Activated CD4-positive, alpha-beta memory T cell treated with anti-CD3 and anti-CD28 coated beads for 36 hours (primary cell): ENCODE measurements around the gene ABCC8. TPM values are rescaled to one million over a fixed set of nuclear protein-coding genes. Genes with fewer than 3 reads are reported as not detected.
A peak's percentile ranks its signal among the peaks of the same experiment; 100 is the strongest.

Experiments
- CTCF ChIA-PET: fragments of 350-600 bp; sonication (Branson Sonifier 250); formaldehyde crosslinking; loops from one replicate; lab custom pipeline; 2021; ENCODE audit warnings: antibody characterized with exemption, inconsistent platforms; lab: Charles Lee
- POLR2A ChIA-PET: fragments of 350-600 bp; sonication (Branson Sonifier 250); formaldehyde crosslinking; loops from one replicate; lab custom pipeline; 2021; ENCODE audit warnings: antibody characterized with exemption; lab: Charles Lee
- DNase-seq: peaks from one replicate; pipeline ENCODE4 v3.0.0-alpha.2; 2020
- H3K27ac Mint-ChIP-seq: one replicate; pipeline ENCODE4 v1.8.0; 2021; ENCODE audit warnings: mixed read lengths
- H3K27me3 Mint-ChIP-seq: one replicate; pipeline ENCODE4 v1.8.0; 2021; ENCODE audit warnings: mixed read lengths
- H3K36me3 Mint-ChIP-seq: one replicate; pipeline ENCODE4 v1.8.0; 2021; ENCODE audit warnings: mixed read lengths
- H3K4me1 Mint-ChIP-seq: one replicate; pipeline ENCODE4 v1.8.0; 2021; ENCODE audit warnings: low read depth, mixed read lengths
- H3K4me3 Mint-ChIP-seq: one replicate; pipeline ENCODE4 v1.8.0; 2021; ENCODE audit warnings: mild to moderate bottlenecking, mixed read lengths
- H3K9me3 Mint-ChIP-seq: one replicate; pipeline ENCODE4 v1.8.0; 2021; ENCODE audit warnings: mixed read lengths
- intact Hi-C: fragments of 100-400 bp; cut with micrococcal nuclease; formaldehyde crosslinking; loops from one replicate; pipeline ENCODE4 v1.15.1; 2023
- total RNA-seq, 2 experiments: library from RNA; stranded (reverse); gene quantifications; one replicate each; pipeline ENCODE4 v1.2.3, GENCODE V29; 2021

The ABCC8 gene
- total RNA-seq, 2 experiments from 2014 or later: not detected

DNA sequence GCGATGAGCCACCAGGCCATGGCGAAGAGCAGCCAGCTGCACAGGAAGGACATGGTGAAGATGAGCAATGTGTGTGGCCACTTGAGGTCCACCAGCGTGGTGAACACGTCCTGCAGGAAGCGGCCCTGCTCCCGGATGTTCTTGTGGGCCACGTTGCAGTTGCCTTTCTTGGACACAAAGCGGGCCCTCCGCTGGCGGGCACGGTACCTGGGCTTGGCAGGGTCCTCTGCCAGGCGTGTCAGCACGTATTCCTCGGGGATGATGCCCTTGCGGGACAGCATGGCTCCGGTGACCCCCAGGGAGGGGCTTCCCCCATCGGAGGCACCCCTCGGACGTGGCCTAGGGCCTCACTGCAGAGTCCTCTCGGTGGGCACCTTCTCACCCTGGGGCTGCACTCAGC is 88.8 kb downstream of the ABCC8 start:
- Mint-ChIP-seq H3K4me1 (no peaks in the 10 kb centered on the region), H3K9me3 (no peaks in the 10 kb centered on the region), H3K27ac (no peak overlapping the region), H3K36me3 (no peaks in the 10 kb centered on the region), H3K4me3 (no peak overlapping the region), H3K27me3 (peaks cover 4% of the 10 kb centered on the region)
- ChIA-PET CTCF (interaction anchor here (0.5 to 1.4 kb wide), 4 partner anchors 12 to 741 kb away, joined by 3 to 5 read pairs (median 4); no protein-coding TSS in a partner anchor), POLR2A (no interaction called here)
- intact Hi-C loops: loop anchor here (5.0 kb wide), 1 partner anchor 311 kb away; the partner anchor contains the start of gene RPS13
- DNase-seq: no peak

DNA sequence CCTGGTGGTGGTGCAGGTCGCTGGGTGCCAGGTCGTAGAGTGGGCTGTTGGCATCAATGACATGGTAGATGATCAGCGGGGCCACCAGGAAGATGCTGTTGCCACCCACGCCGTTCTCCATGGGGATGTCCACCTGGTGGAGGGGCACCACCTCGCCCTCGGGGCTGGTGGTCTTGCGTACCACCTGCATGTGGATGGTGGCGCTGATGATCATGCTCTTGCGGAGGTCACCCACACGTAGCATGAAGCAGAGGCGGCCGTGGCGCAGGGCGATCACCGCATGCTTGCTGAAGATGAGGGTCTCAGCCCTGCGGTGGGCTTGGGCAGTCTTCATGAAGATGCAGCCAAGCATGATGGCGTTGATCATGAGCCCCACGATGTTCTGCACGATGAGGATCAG is 89.4 kb downstream of the ABCC8 start:
- no peak overlapping the region for H3K4me3 Mint-ChIP-seq
- CTCF ChIA-PET: interaction anchor here (0.5 to 5.8 kb wide), 13 partner anchors 11 to 742 kb away, joined by 3 to 75 read pairs (median 3); no protein-coding TSS in a partner anchor
- intact Hi-C loops: loop anchor here (5.0 kb wide), 1 partner anchor 310 kb away; the partner anchor contains the start of gene RPS13

DNA sequence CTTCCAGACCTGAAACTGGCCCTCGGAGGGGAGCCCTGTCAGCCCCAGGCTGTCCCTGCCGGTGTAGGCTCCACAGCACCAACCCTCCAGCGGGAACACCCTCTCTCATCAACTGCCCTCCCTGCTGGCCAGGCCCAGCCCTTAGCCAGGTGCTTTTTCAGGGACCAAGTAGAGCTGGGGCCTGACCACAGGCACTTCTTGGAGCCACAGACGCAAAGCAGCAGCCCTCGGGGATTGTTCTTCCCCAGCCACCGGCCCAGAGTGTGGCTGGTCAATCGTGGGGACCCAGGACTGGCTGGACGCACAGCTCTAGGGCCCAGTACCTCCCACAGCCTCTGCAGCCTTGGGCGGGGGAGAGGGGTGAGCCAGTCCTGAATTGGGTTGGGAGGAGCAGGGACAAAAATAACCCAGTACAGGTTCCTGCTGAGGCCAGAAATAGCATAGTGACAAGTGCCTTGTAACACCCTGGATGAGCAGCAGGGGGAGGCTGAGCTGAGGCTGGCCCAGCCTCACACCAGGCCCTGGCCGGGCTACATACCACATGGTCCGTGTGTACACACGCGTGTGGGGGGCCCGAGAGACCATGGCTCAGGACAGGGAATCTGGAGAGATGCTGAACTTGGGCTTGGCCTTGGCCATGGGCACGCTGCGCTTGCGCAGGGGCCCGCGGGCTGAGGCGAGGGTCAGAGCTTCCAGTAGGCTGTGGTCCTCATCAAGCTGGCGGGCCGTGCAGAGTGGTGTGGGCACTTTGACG is 90.1 kb downstream of the ABCC8 start:
- peak; percentile 56 for DNase-seq
- POLR2A ChIA-PET: no interaction called here
- CTCF ChIA-PET: interaction anchor here (0.7 to 5.8 kb wide), 12 partner anchors 10 to 212 kb away, joined by 3 to 75 read pairs (median 4); no protein-coding TSS in a partner anchor
- Mint-ChIP-seq H3K4me1 (no peaks in the 10 kb centered on the region), H3K4me3 (no peak overlapping the region), H3K9me3 (no peaks in the 10 kb centered on the region), H3K36me3 (no peaks in the 10 kb centered on the region), H3K27me3 (peaks cover 4% of the 10 kb centered on the region), H3K27ac (no peak overlapping the region)
- intact Hi-C loops: loop anchor here (5.0 kb wide), 1 partner anchor 309 kb away; the partner anchor contains the start of gene RPS13

More for the DNA sequence above, 89.4 kb downstream of the ABCC8 start:
- POLR2A ChIA-PET: no interaction called here
- DNase-seq: no peak
- no peak overlapping the region for H3K27ac Mint-ChIP-seq
- no peaks in the 10 kb centered on the region for H3K9me3 Mint-ChIP-seq
- no peaks in the 10 kb centered on the region for H3K4me1 Mint-ChIP-seq
- peaks cover 4% of the 10 kb centered on the region for H3K27me3 Mint-ChIP-seq
- H3K36me3 Mint-ChIP-seq: no peaks in the 10 kb centered on the region

DNA sequence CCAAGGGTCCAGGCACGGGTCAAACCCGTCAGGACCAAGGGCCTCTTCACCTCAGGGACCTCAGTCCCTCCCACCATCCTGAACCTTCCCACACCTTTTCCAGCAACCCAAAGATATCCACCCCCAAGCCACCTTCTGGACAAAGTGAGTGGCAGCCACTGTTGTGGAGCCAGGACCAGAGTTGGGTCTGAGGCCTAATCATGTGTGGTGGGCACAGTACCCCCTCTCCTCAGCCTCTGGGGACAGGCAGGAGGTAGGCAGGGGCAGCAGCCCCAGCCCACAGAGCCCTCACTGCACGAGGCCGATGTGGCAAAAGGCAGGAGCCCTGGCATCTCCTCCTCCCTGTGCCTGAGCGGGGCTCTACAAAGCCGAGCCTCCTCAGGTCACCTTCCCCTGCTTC is 90.7 kb downstream of the ABCC8 start:
- Mint-ChIP-seq H3K27me3 (peaks cover 4% of the 10 kb centered on the region), H3K27ac (no peak overlapping the region), H3K4me3 (no peak overlapping the region), H3K36me3 (no peaks in the 10 kb centered on the region), H3K9me3 (no peaks in the 10 kb centered on the region), H3K4me1 (no peaks in the 10 kb centered on the region)
- DNase-seq: no peak
- CTCF ChIA-PET: interaction anchor here (1.0 to 5.8 kb wide), 11 partner anchors 9 to 213 kb away, joined by 3 to 75 read pairs (median 4); no protein-coding TSS in a partner anchor
- POLR2A ChIA-PET: no interaction called here
- intact Hi-C loops: loop anchor here (5.0 kb wide), 1 partner anchor 309 kb away; the partner anchor contains the start of gene RPS13

DNA sequence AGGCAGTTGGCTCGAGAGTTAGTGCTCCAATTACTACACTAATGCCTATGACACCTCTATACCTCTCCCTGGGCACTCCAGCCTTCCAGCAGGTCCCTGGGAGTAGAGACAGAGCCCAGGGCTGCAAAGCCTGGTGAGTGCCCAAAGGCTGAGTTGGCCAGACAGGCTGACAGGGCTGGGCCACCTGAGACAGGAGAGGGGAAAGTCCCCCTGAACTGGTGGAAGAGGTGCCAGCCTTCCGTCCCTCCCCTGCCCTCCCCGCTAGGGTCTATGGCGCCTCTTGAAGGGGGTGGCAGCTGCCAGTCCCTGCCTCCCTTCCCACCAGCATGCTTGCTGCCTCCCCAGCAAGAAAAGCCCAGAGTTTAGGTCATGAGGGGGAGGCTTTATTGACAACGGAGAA is 91.2 kb downstream of the ABCC8 start:
- Mint-ChIP-seq H3K4me3 (no peak overlapping the region), H3K4me1 (no peaks in the 10 kb centered on the region)
- intact Hi-C loops: loop anchor here (5.0 kb wide), 1 partner anchor 308 kb away; the partner anchor contains the start of gene RPS13

DNA sequence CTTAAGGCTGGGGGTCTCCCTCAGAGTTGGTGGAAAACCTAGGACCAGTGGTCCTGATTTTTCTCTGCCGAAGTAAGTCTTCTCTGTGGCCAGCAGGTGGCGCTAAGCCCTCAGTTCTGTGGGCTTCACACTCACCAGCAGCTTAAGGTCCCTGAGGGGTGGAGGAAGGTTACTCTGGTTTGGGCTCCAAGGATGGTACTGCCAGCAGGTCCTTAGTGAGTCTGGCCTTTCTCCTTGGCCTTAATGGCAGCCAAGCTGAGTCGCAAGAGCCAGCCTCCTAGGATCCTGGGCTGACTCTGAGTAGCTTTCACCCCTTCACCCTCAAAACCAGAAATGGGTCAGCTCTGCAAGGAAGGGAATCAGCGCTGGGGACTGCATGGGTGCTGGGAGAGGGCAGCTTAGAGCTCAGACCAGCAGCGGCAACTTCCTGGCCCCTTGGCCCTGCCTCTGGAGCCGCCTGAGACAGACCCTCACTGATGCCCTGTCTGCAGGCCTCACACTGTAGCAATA is 92.6 kb downstream of the ABCC8 start:
- Mint-ChIP-seq H3K9me3 (no peaks in the 10 kb centered on the region), H3K4me3 (no peak overlapping the region), H3K27ac (no peak overlapping the region), H3K4me1 (no peaks in the 10 kb centered on the region), H3K36me3 (no peaks in the 10 kb centered on the region), H3K27me3 (peaks cover 4% of the 10 kb centered on the region)
- DNase-seq: peak; percentile 81
- POLR2A ChIA-PET: interaction anchor here (1.0 kb wide), 1 partner anchor 154 kb away, joined by 3 read pairs; no protein-coding TSS in a partner anchor
- CTCF ChIA-PET: interaction anchor here (0.6 to 5.9 kb wide), 49 partner anchors 9 to 598 kb away, joined by 3 to 103 read pairs (median 4); partner anchors contain the start of gene NUCB2
- intact Hi-C loops: loop anchor here (1.0 kb wide), 3 partner anchors 120 to 154 kb away; no protein-coding TSS in a partner anchor

More for the DNA sequence above, 91.2 kb downstream of the ABCC8 start:
- ChIA-PET CTCF (interaction anchor here (1.1 to 5.9 kb wide), 7 partner anchors 32 to 155 kb away, joined by 4 to 103 read pairs (median 16); no protein-coding TSS in a partner anchor), POLR2A (no interaction called here)
- peaks cover 4% of the 10 kb centered on the region for H3K27me3 Mint-ChIP-seq
- no peak overlapping the region for H3K27ac Mint-ChIP-seq
- no peaks in the 10 kb centered on the region for H3K9me3 Mint-ChIP-seq
- H3K36me3 Mint-ChIP-seq: no peaks in the 10 kb centered on the region
- no peak for DNase-seq

DNA sequence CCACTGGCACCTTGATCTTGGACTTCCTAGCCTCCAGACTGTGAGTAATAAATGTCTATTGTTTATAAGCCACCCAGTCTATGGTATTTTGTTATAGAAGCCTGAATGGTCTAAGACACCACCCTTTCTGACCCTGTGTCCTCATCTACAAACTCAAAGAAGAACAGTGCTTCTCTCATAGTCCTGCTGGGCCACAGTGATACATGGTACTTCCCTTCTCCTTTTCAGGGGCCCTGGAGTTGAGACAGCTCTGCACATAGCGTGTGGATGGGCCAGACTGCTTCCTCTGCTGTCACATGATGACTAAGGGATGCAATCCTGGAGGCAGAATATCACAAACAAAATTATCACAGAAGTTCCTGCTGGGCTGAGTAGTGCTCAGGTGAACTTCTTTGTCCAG is 93.2 kb downstream of the ABCC8 start:
- CTCF ChIA-PET: interaction anchor here (0.8 to 5.9 kb wide), 33 partner anchors 9 to 215 kb away, joined by 3 to 103 read pairs (median 5); partner anchors contain the start of gene NUCB2
- Mint-ChIP-seq H3K27ac (no peak overlapping the region), H3K36me3 (no peaks in the 10 kb centered on the region), H3K4me3 (no peak overlapping the region), H3K4me1 (no peaks in the 10 kb centered on the region), H3K27me3 (peaks cover 4% of the 10 kb centered on the region), H3K9me3 (no peaks in the 10 kb centered on the region)
- intact Hi-C loops: no loop called here
- POLR2A ChIA-PET: interaction anchor here (1.0 kb wide), 1 partner anchor 154 kb away, joined by 3 read pairs; no protein-coding TSS in a partner anchor
- no peak for DNase-seq

DNA sequence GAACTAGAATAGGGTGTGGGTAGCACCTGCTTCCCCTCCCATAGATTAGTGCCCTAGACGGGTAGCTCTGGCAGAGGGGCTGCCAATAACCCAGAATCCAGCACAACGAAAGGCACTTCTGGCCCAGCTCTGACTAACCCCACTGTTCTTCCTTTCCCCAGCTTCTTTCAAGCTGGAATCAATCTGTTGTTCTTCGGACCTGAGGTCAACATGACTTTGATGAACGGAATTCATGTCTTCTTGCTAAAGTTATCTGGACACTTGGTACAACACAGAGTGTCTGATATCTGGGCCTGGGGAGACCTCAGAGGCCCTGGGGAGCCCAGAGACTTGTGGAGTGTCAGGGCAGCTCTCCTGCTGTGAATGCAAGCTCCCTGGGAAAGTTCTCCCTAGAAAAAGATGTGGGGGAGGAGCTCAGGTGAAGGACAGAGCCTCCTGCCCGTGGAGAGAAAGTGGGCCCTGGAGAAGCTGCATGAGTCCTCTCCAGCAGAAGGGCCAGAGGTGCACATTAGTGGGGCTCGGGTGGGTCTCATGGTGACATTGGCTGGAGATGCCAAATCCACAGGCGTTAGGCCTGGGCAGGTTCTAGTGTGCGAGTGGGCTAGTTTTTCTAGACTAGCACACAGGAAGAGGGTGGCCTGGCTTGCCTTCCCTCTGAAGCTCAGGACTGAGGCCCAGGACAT is 94.5 kb downstream of the ABCC8 start:
- ChIA-PET CTCF (interaction anchor here (2.9 to 5.9 kb wide), 6 partner anchors 11 to 152 kb away, joined by 13 to 103 read pairs (median 26); no protein-coding TSS in a partner anchor), POLR2A (no interaction called here)
- no peaks in the 10 kb centered on the region for H3K9me3 Mint-ChIP-seq
- H3K27me3 Mint-ChIP-seq: peaks cover under 1% of the 10 kb centered on the region
- no peak overlapping the region for H3K27ac Mint-ChIP-seq
- H3K4me3 Mint-ChIP-seq: no peak overlapping the region
- no peaks in the 10 kb centered on the region for H3K36me3 Mint-ChIP-seq
- DNase-seq: no peak
- intact Hi-C loops: no loop called here
- no peaks in the 10 kb centered on the region for H3K4me1 Mint-ChIP-seq

DNA sequence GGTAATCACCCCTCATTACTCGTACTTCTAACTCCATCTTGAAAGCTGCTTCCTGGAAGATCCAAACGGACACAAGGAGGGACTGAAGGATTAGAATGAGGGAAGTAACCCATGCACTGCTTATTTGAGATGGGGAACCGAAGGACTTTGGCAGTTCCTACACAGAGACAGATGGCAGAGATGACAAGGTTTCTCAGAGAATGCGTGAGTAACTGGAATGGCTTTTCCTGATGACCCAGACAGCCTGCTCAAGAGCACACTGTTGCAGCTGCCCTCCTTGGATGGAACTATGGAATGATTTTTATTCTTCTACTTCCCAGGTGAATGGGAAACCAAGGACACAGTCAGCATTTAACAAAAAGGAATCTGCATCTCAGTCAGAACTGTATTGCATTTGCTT is 95.5 kb downstream of the ABCC8 start:
- H3K36me3 Mint-ChIP-seq: no peaks in the 10 kb centered on the region
- no peak overlapping the region for H3K27ac Mint-ChIP-seq
- intact Hi-C loops: no loop called here
- POLR2A ChIA-PET: no interaction called here
- H3K4me3 Mint-ChIP-seq: no peak overlapping the region
- CTCF ChIA-PET: interaction anchor here (0.6 to 5.9 kb wide), 4 partner anchors 118 to 275 kb away, joined by 4 to 103 read pairs (median 25); no protein-coding TSS in a partner anchor
- no peak for DNase-seq
- H3K4me1 Mint-ChIP-seq: no peaks in the 10 kb centered on the region
- H3K27me3 Mint-ChIP-seq: no peaks in the 10 kb centered on the region
- H3K9me3 Mint-ChIP-seq: no peaks in the 10 kb centered on the region

DNA sequence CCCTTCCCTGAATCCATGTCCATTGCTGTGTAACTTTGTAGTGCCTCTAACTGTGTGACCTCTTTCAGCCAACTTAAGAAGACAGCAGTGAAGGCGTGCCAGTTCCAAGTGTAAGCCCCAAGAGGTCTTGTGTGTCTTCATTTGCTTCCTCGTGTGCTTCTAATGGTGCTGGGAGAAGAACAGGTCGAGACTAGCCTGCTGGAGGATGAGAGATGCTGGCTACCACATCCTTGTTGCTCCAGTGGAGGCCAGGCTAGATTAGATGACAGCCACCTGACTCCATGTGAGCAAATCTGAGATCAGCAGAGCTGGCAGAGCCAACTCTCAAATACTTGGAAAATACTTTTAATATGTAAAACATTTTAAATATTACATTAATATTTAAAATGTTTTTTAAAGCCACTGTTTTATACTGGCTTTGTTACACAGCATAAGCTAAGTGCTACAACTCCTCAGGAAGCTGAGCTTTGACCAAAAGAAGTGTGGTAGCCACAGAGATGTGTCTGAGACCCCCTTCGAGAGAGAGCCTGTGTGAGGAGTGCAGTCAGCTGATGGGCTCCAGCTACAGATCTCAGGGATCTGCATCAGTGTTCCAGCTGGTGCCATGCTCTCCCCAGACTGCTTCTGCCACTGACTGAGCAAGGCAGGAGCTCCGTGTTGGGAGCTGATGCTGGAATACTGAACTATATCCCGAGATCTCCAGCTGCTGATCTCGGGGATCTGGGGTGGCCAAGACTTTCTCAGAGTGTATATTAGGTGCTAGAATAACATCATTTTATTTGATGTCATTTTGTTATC is 97.1 kb downstream of the ABCC8 start:
- Mint-ChIP-seq H3K27ac (no peak overlapping the region), H3K9me3 (no peaks in the 10 kb centered on the region), H3K4me3 (no peak overlapping the region), H3K4me1 (no peaks in the 10 kb centered on the region), H3K36me3 (no peaks in the 10 kb centered on the region), H3K27me3 (no peaks in the 10 kb centered on the region)
- intact Hi-C loops: no loop called here
- ChIA-PET CTCF (interaction anchor here (0.5 to 5.9 kb wide), 6 partner anchors 9 to 1698 kb away, joined by 3 to 103 read pairs (median 4); partner anchors contain the start of gene KCNJ11), POLR2A (no interaction called here)
- DNase-seq: no peak
